GM21825 (cell line): Measurements from ENCODE around the gene GSTK1.

Experiments
- ATAC-seq: cut with Tn5 transposase; IDR thresholded peaks from one replicate; pipeline ENCODE4 v1.9.1; 2021; ENCODE audit warnings: mild to moderate bottlenecking, moderate library complexity; ENCODE audit not compliant: unreplicated experiment

GSTK1 gene

GRCh38 chr7:143295870-143296269 lies 32.6 kb downstream of the GSTK1 start:
- ATAC-seq, result no peak

- ATAC-seq, result no peak
Observed at GRCh38 chr7:143296686-143297085, 33.4 kb downstream of the GSTK1 start.

- no peak for ATAC-seq
Observed at GRCh38 chr7:143299346-143299745, 36.1 kb downstream of the GSTK1 start.

- ATAC-seq, result no peak
Observed at GRCh38 chr7:143299840-143300239, 36.6 kb downstream of the GSTK1 start.

GRCh38 chr7:143300959-143301935 lies 38.0 kb downstream of the GSTK1 start:
- no peak for ATAC-seq

GRCh38 chr7:143303733-143304132 lies 40.5 kb downstream of the GSTK1 start:
- ATAC-seq, result no peak

GRCh38 chr7:143304938-143305337 lies 41.7 kb downstream of the GSTK1 start:
- no peak for ATAC-seq

GRCh38 chr7:143305423-143306070 lies 42.3 kb downstream of the GSTK1 start:
- no peak for ATAC-seq

GRCh38 chr7:143308632-143309031 lies 45.4 kb downstream of the GSTK1 start:
- no peak for ATAC-seq

- no peak for ATAC-seq
Observed at GRCh38 chr7:143314127-143314526, 50.9 kb downstream of the GSTK1 start.

GRCh38 chr7:143315776-143316175 lies 52.5 kb downstream of the GSTK1 start, which contains the start of gene CLCN1:
Gene CLCN1, plus strand, starts transcription at chr7:143316111. Its CDS starts 102 bp downstream, at chr7:143316213.
- ATAC-seq, result no peak

- no peak for ATAC-seq
Observed at GRCh38 chr7:143316492-143316891, 53.3 kb downstream of the GSTK1 start.

GRCh38 chr7:143318661-143319060 lies 55.4 kb downstream of the GSTK1 start:
- ATAC-seq, result no peak
